ENCODE results near the gene AKAP5. TPM values are rescaled to one million over a fixed set of nuclear protein-coding genes. Genes with fewer than 3 reads are reported as not detected.

The AKAP5 gene
- total and polyA plus RNA-seq, 5 donors from 2014 or later = 0.08 to 1.3 (median 0.54) TPM; not detected in 1

- H3K9me3 Mint-ChIP-seq = peaks cover 0 to 2% (median 0%) of the 10 kb centered on the region in 7 donors
- H3K4me1 ChIP-seq (ENCODE audit: control insufficient read depth, insufficient read depth, low read length, poor library complexity, severe bottlenecking) = peaks cover 73% of the 10 kb centered on the region
- ATAC-seq (ENCODE audit: low read depth in 2 of 2) (peak; percentile 72 to 76), DNase-seq (peak; percentile 98 to 99 (median 98))
- H3K4me1 Mint-ChIP-seq = peaks cover 22 to 68% (median 49%) of the 10 kb centered on the region in 4 donors
- peaks cover 3% of the 10 kb centered on the region for H3K36me3 ChIP-seq (ENCODE audit: control insufficient read depth, insufficient read depth, low read length)
- H3K9me3 ChIP-seq (ENCODE audit: control insufficient read depth in 2 of 2, low read length in 2 of 2) = no peaks in the 10 kb centered on the region
- H3K36me3 Mint-ChIP-seq = peaks cover 9% of the 10 kb centered on the region
- H3K27me3 Mint-ChIP-seq = peaks cover 8% of the 10 kb centered on the region
- H3K4me3 Mint-ChIP-seq = peak within 1 kb of the TSS; percentile 90 to 100 (median 97)
- H3K27ac ChIP-seq (ENCODE audit: insufficient read depth, low read length, poor library complexity, severe bottlenecking) = peak within 1 kb of the TSS; percentile 100
- H3K27ac Mint-ChIP-seq = peak within 1 kb of the TSS; percentile 94 to 100 (median 100)
- H3K4me3 ChIP-seq (ENCODE audit: low read depth, low read length) = peak within 1 kb of the TSS; percentile 95
- no peaks in the 10 kb centered on the region for H3K27me3 ChIP-seq (ENCODE audit: control insufficient read depth, insufficient read depth, low read length)
These were observed 38.4 kb downstream of the AKAP5 start, which contains the start of gene ZBTB25 for GRCh38 chr14:64503434-64504309. ZBTB25 (minus strand) TSS chr14:64503838; CDS start chr14:64490533, 13,305 bp downstream.

GRCh38 chr14:64504310-64504896, 39.1 kb downstream of the AKAP5 start, which contains the start of gene ZBTB1:
ZBTB1 (plus strand) TSS chr14:64504770; CDS start chr14:64521505, 16,735 bp downstream.
- Histone ChIP-seq H3K9me3 (ENCODE audit: control insufficient read depth in 2 of 2, low read length in 2 of 2) (no peaks in the 10 kb centered on the region), H3K4me3 (ENCODE audit: low read depth, low read length) (peak within 1 kb of the TSS; percentile 94), H3K27me3 (ENCODE audit: control insufficient read depth, insufficient read depth, low read length) (no peaks in the 10 kb centered on the region), H3K27ac (ENCODE audit: insufficient read depth, low read length, poor library complexity, severe bottlenecking) (peak within 1 kb of the TSS; percentile 100), H3K36me3 (ENCODE audit: control insufficient read depth, insufficient read depth, low read length) (no peaks in the 10 kb centered on the region), H3K4me1 (ENCODE audit: control insufficient read depth, insufficient read depth, low read length, poor library complexity, severe bottlenecking) (peaks cover 74% of the 10 kb centered on the region)
- Mint-ChIP-seq H3K36me3 (peaks cover 9% of the 10 kb centered on the region), H3K27me3 (peaks cover 8% of the 10 kb centered on the region), H3K27ac (peak within 1 kb of the TSS; percentile 94 to 100 (median 100)), H3K9me3 (peaks cover 0 to 2% (median 0%) of the 10 kb centered on the region in 7 donors), H3K4me3 (peak within 1 kb of the TSS; percentile 90 to 100 (median 96)), H3K4me1 (peaks cover 24 to 68% (median 51%) of the 10 kb centered on the region in 4 donors)
- peak; percentile 42 for ATAC-seq (ENCODE audit: low read depth in 2 of 2)
- peak; percentile 82 to 91 (median 90) for DNase-seq

- DNase-seq (peak; percentile 76 to 91 (median 87)), ATAC-seq (ENCODE audit: low read depth in 2 of 2) (peak; percentile 11 to 17)
- Histone ChIP-seq H3K27ac (ENCODE audit: insufficient read depth, low read length, poor library complexity, severe bottlenecking) (peak overlapping the region; percentile 100), H3K4me1 (ENCODE audit: control insufficient read depth, insufficient read depth, low read length, poor library complexity, severe bottlenecking) (peaks cover 72% of the 10 kb centered on the region), H3K36me3 (ENCODE audit: control insufficient read depth, insufficient read depth, low read length) (no peaks in the 10 kb centered on the region), H3K9me3 (ENCODE audit: control insufficient read depth in 2 of 2, low read length in 2 of 2) (no peaks in the 10 kb centered on the region), H3K4me3 (ENCODE audit: low read depth, low read length) (peak overlapping the region; percentile 94), H3K27me3 (ENCODE audit: control insufficient read depth, insufficient read depth, low read length) (no peaks in the 10 kb centered on the region)
- Mint-ChIP-seq H3K9me3 (peaks cover 0 to 2% (median 0%) of the 10 kb centered on the region in 7 donors), H3K27me3 (peaks cover 8% of the 10 kb centered on the region), H3K4me1 (peaks cover 21 to 68% (median 48%) of the 10 kb centered on the region in 4 donors), H3K27ac (peak overlapping the region; percentile 94 to 100 (median 100)), H3K36me3 (peaks cover 9% of the 10 kb centered on the region), H3K4me3 (peak overlapping the region; percentile 90 to 98 (median 96))
These were observed 39.8 kb downstream of the AKAP5 start for GRCh38 chr14:64504897-64505794.

- H3K36me3 Mint-ChIP-seq = peaks cover 9% of the 10 kb centered on the region
- peak overlapping the region; percentile 100 for H3K27ac ChIP-seq (ENCODE audit: insufficient read depth, low read length, poor library complexity, severe bottlenecking)
- peak overlapping the region; percentile 86 for H3K4me3 ChIP-seq (ENCODE audit: low read depth, low read length)
- ATAC-seq (ENCODE audit: low read depth in 2 of 2) (no peak), DNase-seq (no peak)
- peaks cover 71% of the 10 kb centered on the region for H3K4me1 ChIP-seq (ENCODE audit: control insufficient read depth, insufficient read depth, low read length, poor library complexity, severe bottlenecking)
- no peaks in the 10 kb centered on the region for H3K9me3 ChIP-seq (ENCODE audit: control insufficient read depth in 2 of 2, low read length in 2 of 2)
- H3K4me3 Mint-ChIP-seq = peak overlapping the region; percentile 90 to 95 (median 95)
- H3K27ac Mint-ChIP-seq = peak overlapping the region; percentile 94 to 98 (median 95)
- H3K36me3 ChIP-seq (ENCODE audit: control insufficient read depth, insufficient read depth, low read length) = no peaks in the 10 kb centered on the region
- H3K9me3 Mint-ChIP-seq = peaks cover 0 to 2% (median 0%) of the 10 kb centered on the region in 7 donors
- peaks cover 33 to 69% (median 59%) of the 10 kb centered on the region in 4 donors for H3K4me1 Mint-ChIP-seq
- H3K27me3 ChIP-seq (ENCODE audit: control insufficient read depth, insufficient read depth, low read length) = no peaks in the 10 kb centered on the region
- peaks cover 8% of the 10 kb centered on the region for H3K27me3 Mint-ChIP-seq
These were observed 41.4 kb downstream of the AKAP5 start for GRCh38 chr14:64506721-64507120.

- H3K27ac Mint-ChIP-seq = peak overlapping the region; percentile 83 to 95 (median 94)
- ATAC-seq (ENCODE audit: low read depth in 2 of 2) (no peak), DNase-seq (peak in 1 of 3 donors; percentile 30)
- Histone ChIP-seq H3K9me3 (ENCODE audit: control insufficient read depth in 2 of 2, low read length in 2 of 2) (no peaks in the 10 kb centered on the region), H3K27me3 (ENCODE audit: control insufficient read depth, insufficient read depth, low read length) (no peaks in the 10 kb centered on the region), H3K27ac (ENCODE audit: insufficient read depth, low read length, poor library complexity, severe bottlenecking) (peak overlapping the region; percentile 100), H3K36me3 (ENCODE audit: control insufficient read depth, insufficient read depth, low read length) (no peaks in the 10 kb centered on the region), H3K4me1 (ENCODE audit: control insufficient read depth, insufficient read depth, low read length, poor library complexity, severe bottlenecking) (peaks cover 71% of the 10 kb centered on the region), H3K4me3 (ENCODE audit: low read depth, low read length) (peak overlapping the region; percentile 86)
- H3K4me1 Mint-ChIP-seq = peaks cover 38 to 78% (median 59%) of the 10 kb centered on the region in 4 donors
- peaks cover 3% of the 10 kb centered on the region for H3K36me3 Mint-ChIP-seq
- H3K4me3 Mint-ChIP-seq = peak overlapping the region; percentile 90 to 95 (median 95)
- H3K27me3 Mint-ChIP-seq = peaks cover 8% of the 10 kb centered on the region
- peaks cover 0 to 2% (median 0%) of the 10 kb centered on the region in 7 donors for H3K9me3 Mint-ChIP-seq
These were observed 42.3 kb downstream of the AKAP5 start for GRCh38 chr14:64507376-64508156.

GRCh38 chr14:64508215-64508776, 43.0 kb downstream of the AKAP5 start:
- H3K4me1 ChIP-seq (ENCODE audit: control insufficient read depth, insufficient read depth, low read length, poor library complexity, severe bottlenecking) = peaks cover 75% of the 10 kb centered on the region
- Mint-ChIP-seq H3K27ac (peak overlapping the region; percentile 78 to 95 (median 94)), H3K27me3 (peaks cover 8% of the 10 kb centered on the region), H3K4me1 (peaks cover 45 to 85% (median 64%) of the 10 kb centered on the region in 4 donors), H3K36me3 (no peaks in the 10 kb centered on the region), H3K9me3 (peaks cover 0 to 2% (median 0%) of the 10 kb centered on the region in 7 donors), H3K4me3 (peak overlapping the region; percentile 90 to 95 (median 95))
- no peaks in the 10 kb centered on the region for H3K9me3 ChIP-seq (ENCODE audit: control insufficient read depth in 2 of 2, low read length in 2 of 2)
- H3K4me3 ChIP-seq (ENCODE audit: low read depth, low read length) = peak overlapping the region; percentile 86
- no peaks in the 10 kb centered on the region for H3K36me3 ChIP-seq (ENCODE audit: control insufficient read depth, insufficient read depth, low read length)
- peak overlapping the region; percentile 100 for H3K27ac ChIP-seq (ENCODE audit: insufficient read depth, low read length, poor library complexity, severe bottlenecking)
- DNase-seq = peak in 2 of 3 donors; percentile 18 to 63
- no peaks in the 10 kb centered on the region for H3K27me3 ChIP-seq (ENCODE audit: control insufficient read depth, insufficient read depth, low read length)
- ATAC-seq (ENCODE audit: low read depth in 2 of 2) = no peak

Measured in CD4-positive, CD25-positive, alpha-beta regulatory T cell (primary cell).